CD4-positive, alpha-beta T cell treated with Interleukin-4 for 1 hour (primary cell): ENCODE data around the gene LDB2.
"Not testable (repeated sequence)": the region's sequence is repeated elsewhere in the genome, so short reads cannot be mapped to it uniquely, and the experiment has no call there.

Experiments
- DNase-seq, 2 donors: peaks; one replicate each; pipeline ENCODE4 v3.0.0-alpha.2; 2020 to 2022

The LDB2 gene

DNA sequence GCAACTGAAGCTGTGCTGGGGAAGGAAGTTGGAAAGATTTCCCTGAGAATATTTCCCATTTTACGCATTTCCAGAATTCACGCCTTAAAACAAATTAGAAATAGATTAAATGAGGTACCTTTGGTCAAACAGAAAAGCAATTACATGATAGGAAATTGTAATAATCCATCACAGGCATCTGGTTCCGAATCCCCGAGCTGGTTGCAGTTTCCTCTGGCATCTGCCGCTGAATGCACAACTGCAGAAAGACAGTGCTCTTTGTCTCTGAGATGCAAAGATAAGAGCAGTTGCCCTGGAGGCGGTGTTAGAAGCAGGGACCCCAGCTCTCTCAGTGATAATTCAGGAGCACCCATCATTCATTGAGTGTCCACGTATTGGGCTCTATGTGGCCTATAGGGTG, 224.4 kb downstream of the LDB2 start:
- DNase-seq, result no peak

- no peak for DNase-seq
Observed at GRCh38 chr4:16672421-16672820, 226.0 kb downstream of the LDB2 start.

DNA sequence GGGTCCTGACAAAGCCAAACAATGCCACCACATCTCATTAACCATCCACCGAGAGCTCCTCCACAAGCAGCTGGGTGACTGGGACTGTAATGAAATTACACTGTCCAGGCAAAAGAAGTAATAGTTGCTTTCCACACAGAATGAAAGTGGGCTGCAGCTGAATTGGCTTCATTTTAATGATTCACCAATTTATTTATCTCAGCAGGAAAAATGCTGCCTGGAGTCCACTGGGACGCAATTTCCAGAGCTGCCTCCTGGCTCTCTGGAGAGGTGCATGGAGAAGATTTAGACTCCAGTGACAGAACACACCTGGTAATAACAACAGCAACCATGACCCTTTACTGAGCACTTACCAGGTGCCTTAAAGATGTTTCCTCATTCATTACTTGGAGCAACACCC, 226.7 kb downstream of the LDB2 start:
- DNase-seq, result no peak

DNA sequence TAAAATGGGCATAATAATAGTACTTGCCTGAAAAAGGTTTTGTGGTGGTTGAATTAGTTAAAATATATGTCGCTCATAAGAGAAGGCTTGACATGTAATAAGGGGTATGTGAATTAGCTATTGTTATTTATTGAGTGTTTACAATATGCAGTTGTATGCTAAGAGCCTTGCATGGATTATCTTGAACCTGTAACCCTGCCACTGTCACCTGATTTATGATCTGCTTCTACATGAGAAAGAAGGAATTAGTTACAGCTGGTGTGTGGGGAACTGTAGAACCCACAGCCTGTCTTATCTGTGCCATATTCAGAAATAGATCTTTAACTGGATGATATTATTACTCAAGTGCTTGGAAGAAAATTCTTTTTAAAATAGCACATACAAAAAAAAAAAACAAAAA, 227.7 kb downstream of the LDB2 start:
- no peak for DNase-seq

DNA sequence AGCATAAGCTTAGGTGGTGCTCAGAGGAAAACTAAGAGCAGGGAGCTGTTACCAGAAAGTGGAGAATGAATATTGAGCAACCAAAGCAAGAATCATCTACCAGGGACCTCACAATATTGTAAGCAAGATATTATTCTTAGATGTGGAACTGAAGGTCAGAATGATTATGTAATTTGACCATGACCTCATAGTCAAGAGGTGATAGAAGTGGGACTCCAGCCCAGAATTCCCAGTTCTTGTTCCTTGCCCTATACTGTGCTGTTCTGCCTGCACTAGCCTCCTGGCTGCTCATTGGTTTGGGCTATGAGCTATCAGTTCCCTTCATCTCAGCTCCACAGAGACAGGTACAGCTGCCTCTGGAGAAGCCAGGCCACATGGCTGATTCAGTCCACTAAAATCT, 229.4 kb downstream of the LDB2 start:
- no peak for DNase-seq

DNA sequence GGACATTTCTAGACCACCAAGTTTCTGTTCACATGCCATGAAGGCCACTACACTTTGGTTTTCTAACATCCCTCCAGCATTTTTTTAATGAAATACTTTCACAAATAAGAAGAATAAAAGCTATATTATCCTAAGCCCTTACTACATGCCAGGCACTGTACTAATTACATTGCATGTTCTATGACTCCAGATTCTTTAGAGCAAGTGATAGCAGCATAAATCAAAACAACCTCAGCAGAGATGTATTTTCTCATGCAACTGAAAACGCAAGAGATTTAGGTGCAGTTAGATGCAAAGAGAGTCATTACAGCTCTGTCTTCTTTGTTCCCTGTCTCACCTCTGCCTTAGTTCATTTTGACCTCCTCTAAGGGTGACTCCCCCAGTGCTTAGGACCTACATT, 230.0 kb downstream of the LDB2 start:
- no peak for DNase-seq

DNA sequence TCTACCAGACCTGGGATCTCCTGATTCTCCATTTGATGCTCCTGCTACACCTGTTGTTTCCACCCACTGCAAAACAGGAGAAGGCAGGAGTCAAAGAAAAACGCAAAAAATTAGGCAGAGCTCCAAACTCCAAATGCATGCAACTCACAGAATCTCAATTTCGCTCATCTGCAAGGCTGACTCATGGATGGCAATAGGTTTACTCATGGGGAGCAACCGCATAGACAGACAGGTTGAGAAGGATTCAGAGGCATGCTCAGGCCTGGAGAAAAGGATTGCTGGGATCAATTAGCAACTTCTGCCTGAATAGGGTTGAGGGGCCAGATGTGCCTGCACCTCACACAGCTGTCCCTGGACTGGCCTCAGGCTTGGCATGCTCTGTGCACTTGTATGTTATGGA, 231.0 kb downstream of the LDB2 start:
- DNase-seq, result no peak

- DNase-seq, result no peak
Observed at GRCh38 chr4:16665942-16666551, 232.4 kb downstream of the LDB2 start.

DNA sequence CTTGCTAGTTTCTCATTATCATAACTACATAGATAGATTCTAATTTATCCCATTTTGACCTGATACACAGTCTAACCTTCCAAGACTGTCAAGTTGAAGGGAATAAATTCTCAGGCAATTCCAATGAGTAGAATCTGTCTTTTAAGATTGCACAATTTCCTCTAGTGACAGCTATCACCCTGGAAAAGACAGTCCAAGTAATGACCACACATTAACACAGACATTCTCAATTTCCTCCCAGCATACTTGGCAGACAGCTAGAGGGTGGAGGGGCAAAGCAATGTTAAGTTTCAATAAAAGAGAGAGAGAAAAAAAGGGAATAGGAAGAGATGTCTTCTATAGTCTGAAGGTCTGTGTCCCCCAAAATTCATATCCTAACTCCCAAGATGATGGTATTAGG, 234.7 kb downstream of the LDB2 start:
- no peak for DNase-seq

DNA sequence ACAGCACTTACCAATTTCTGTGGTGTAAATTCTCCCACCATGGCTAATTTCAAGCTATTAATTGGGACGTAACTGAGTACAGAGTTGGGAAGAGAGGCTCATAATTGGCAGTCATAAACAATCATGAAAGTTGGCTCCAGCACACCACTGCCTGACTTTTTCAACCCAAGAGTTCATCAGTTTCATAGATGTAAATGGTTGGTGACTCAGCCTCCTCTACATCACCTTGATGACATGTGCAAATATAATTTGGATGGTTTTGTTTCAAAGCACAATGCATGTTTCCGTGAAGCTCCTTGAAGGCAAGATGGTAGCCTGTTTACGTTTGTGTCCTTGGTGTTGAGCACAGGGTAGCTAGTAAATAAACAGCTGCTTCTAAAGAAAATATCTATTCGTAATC, 235.1 kb downstream of the LDB2 start:
- DNase-seq, result no peak

GRCh38 chr4:16661813-16662212, 236.6 kb downstream of the LDB2 start:
- no peak for DNase-seq

GRCh38 chr4:16660656-16661055, 237.8 kb downstream of the LDB2 start:
- no peak for DNase-seq

DNA sequence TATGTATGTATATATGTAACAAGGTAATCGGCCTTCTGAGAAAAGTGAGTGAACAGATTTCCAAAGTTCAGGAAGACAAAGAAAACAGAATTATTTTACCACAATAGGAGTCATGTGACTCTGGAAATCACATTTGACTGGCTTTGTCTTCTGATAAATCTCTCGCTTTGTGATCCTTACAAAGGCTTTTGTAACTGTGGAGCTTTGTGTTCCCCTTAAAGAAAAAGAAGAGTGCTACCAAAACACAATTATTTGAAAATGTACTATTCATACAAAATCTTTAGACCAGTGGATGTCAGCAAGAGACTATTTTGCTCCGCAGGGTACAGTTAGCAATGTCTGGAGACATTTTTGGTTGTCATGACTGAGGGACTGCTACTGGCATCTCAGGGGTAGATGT, 238.8 kb downstream of the LDB2 start:
- no peak for DNase-seq

DNA sequence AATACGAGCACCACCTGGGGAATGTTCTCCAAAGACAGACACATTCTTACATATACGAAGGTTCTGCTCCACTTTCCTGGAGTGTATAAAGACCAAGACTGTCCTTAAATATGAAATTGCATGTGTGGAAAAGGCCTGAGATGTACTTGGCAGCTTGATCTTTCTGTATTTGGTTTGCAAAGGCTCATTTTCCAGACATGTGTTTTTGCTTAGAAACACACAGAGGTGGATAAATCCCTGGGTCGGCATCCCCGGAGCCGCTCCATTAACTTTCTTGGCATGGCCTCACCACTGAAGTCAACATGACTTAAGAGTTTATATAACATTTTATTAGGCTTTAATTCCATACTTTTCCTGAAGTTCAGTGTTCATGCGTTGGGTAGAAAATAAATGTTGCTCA, 239.4 kb downstream of the LDB2 start:
- DNase-seq, result no peak

DNA sequence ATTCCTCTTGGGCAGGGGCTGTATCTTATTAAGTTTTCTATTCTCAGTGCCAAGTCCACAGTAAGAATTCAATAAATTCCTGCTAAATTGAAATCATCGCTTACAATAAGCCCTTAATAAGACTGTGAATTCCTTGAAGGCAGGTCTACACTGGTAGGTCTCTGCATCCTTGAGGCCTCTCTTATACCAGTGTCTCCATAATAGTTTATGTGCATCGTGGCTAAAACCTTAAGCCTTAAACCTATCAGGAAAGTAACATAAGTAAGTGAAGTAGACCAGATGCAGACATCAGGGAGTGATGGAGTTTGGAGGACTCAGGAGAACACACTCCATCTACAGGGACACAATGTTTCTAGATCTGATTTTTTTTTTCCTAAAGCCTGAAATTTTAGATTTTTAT, 240.3 kb downstream of the LDB2 start:
- no peak for DNase-seq

DNA sequence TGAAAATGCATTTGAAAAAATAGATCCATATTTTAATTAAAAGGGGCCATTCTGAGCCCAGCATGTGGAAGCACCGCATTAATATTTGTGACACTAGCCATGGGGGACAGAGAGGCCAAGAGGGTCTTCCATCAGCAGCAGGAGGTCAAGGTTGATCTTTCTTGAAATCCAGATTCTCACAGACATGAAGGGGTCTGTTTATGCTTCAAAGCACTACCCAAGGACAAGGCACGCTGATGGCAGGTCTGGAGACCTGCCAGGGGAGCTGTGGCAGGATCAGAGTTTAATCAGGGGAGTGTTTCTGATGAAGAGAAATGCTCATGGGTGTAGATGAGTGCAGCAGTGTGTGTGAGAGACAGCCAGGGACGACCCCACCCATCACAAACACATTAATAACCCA, 243.3 kb downstream of the LDB2 start:
- no peak for DNase-seq

GRCh38 chr4:16652732-16653305, 245.6 kb downstream of the LDB2 start:
- no peak for DNase-seq

DNA sequence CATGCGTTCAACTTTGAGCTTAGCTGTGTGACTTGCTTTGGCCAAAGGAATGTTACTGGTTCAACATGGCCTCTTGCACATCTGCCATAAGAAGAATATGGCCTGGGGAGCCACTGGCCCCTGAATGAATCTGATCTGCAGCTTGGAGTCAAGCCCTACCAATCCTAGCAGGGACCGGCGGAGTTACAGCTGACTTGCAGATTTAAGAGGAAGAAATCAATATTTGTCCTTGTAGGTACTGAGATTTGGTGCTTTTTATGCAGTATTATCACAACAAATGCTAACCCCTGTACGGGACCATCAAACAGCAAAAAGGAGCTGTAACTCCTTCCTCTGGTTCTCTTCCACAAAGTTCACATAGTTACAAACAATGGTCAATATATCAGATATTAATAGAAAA, 252.0 kb downstream of the LDB2 start:
- no peak for DNase-seq

DNA sequence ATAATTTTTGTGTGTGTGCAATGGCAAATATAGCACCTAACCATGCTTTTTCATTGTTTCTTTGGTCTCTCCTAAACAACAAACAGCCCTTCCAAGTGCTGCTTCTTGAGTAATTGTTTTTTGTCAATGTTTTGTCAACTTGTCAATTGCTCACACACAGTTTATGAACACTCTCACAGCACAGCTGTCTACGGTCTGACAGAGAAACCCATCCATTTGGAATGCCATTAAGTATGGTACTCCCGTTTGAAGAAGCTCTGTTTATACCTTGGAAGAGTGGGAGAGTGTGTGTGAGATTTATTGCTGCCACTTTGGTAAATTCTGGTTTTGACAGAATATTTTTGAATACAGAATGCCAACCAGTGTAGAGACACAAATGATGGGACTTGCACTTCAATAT, 254.6 kb downstream of the LDB2 start:
- no peak for DNase-seq

DNA sequence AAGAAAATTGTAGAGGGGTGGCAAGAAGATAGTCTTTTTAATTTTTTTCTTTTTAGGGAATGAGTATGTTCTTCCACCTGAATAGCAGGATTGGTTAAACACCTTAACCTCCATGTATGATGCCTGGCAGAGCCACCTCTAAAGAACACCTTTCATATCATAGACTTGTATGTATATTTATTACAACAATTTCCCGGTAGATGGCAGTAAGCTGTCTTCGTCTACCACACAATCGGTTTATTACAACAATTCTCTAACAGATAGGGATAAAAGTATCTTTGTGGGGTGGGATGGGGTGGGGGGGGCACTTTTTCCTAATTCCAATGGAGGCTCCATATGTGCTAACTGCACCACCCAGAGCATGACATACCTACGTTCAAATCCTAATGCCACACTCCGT, 255.5 kb downstream of the LDB2 start:
- no peak for DNase-seq

DNA sequence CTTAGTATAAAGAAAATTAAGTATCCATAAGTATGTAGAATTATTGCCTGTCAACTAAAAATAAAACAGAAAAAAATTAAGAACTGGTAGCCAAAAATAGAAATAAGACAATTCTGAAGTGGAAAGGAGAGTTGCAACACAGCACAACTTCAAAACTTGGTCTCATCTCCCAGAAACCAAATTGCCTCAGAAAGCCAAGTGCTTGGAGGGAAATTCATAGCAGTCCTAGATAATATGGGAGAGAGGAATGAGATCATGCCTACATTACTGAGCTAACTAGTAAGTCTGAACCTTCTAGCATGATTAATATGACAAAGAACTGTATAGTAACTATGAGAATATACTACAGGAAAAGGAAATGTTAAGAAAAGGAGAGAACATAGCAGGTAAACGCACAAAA, 256.5 kb downstream of the LDB2 start:
- DNase-seq, result no peak

- DNase-seq, result no peak
Observed at GRCh38 chr4:16636912-16637630, 261.4 kb downstream of the LDB2 start.

DNA sequence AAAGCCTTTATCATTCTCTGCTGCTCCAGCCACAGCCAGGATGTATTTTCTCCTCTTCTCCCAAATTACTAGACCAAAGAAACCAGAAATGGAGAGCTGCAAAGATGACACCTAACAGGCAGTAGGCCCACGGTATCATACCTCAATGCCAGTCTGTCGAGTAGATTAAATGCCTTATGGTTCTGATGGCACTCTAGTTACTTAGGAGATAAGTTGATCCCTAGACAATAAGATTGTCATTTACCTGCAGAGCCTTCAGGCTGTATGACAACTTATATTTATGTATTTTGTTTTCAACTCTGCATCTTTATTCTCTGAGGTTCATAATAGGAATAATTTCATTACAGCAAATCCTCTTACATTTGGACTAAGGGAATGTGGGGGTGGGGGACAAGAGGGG, 262.1 kb downstream of the LDB2 start:
- DNase-seq, result no peak

- not testable (repeated sequence) for DNase-seq
Observed at GRCh38 chr4:16629274-16629673, 269.2 kb downstream of the LDB2 start.

DNA sequence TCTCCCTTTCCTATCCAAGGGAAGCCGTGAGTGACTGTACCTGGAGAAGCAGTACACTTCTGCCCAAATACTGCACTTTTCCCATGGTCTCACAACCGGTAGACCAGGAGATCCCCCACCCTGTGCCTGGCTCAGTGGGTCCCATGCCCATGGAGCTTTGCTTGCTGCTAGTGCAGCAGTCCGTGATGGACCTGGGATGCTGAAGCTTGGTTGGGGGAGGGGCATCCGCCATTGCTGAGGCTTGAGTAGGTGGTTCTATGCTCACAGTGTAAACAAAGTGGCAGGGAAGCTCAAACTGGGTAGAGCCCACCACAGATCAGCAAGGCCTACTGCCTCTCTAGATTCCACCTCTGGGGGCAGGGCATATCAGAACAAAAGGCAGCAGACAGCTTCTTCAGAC, 269.6 kb downstream of the LDB2 start:
- not testable (repeated sequence) for DNase-seq
